Stomach (tissue), 4 donors: ENCODE results near the gene CAMSAP1.

Experiments
- EP300 ChIP-seq: sonication (generic); formaldehyde crosslinking; IDR thresholded peaks from one replicate; pipeline ENCODE4 v1.6.1; 2017; ENCODE audit warnings: antibody characterized with exemption
- POLR2AphosphoS5 ChIP-seq, 3 donors: sonication (generic); formaldehyde crosslinking; IDR thresholded peaks; one replicate each; pipeline ENCODE4 v1.6.1; 2016; ENCODE audit warnings: antibody characterized with exemption in 3 of 3
- TF ChIP-seq, protein P1 (sequence below), 7 experiments: fragments of 450-650 bp in 4 of 7; fragments of 200-600 bp in 3 of 7; sonication (generic) in 3 of 7; IDR thresholded peaks; one replicate each; pipeline ENCODE4 v1.5.1; 2016 to 2019; ENCODE audit warnings: antibody characterized with exemption in 7 of 7, control low read depth in 2 of 7, mild to moderate bottlenecking in 1 of 7

DNA sequence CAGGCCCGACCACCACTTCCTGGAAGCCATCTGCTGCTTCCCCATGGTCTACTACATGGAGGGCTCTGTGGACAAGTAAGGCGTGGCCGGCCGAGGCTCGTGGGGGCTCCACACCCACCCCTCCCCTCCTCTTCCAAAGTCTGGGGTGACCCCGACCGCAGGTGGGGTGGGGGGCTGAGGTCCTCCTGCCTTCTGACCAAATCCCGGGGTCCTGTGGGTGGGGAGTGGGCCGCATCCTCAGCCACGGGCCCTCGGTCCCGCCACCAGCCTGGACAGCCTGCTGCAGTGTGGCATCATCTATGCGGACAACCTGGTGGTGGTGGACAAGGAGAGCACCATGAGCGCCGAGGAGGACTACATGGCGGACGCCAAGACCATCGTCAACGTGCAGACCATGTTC lies 128.9 kb downstream of the CAMSAP1 start:
- TF ChIP-seq, protein P1, sequence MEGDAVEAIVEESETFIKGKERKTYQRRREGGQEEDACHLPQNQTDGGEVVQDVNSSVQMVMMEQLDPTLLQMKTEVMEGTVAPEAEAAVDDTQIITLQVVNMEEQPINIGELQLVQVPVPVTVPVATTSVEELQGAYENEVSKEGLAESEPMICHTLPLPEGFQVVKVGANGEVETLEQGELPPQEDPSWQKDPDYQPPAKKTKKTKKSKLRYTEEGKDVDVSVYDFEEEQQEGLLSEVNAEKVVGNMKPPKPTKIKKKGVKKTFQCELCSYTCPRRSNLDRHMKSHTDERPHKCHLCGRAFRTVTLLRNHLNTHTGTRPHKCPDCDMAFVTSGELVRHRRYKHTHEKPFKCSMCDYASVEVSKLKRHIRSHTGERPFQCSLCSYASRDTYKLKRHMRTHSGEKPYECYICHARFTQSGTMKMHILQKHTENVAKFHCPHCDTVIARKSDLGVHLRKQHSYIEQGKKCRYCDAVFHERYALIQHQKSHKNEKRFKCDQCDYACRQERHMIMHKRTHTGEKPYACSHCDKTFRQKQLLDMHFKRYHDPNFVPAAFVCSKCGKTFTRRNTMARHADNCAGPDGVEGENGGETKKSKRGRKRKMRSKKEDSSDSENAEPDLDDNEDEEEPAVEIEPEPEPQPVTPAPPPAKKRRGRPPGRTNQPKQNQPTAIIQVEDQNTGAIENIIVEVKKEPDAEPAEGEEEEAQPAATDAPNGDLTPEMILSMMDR (IDR thresholded peaks at IDR 0.05) = no peak
- no peak for TF ChIP-seq EP300
- no peak for TF ChIP-seq POLR2AphosphoS5 (IDR thresholded peaks at IDR 0.05)
